Right atrium auricular region (tissue), 2 donors: Measurements from ENCODE around the gene AKT1. TPM values are rescaled to one million over a fixed set of nuclear protein-coding genes. Genes with fewer than 3 reads are reported as not detected.

Experiments
- DNase-seq: peaks from one replicate; pipeline ENCODE4 v3.0.0-alpha.2; 2019; ENCODE audit warnings: low spot score
- H3K27ac ChIP-seq, 2 donors: fragments of 200-600 bp; sonication (generic); 1 replicate in 1 of 2; 2 replicates in 1 of 2; pipeline ENCODE4 v1.5.1; 2016 to 2019
- H3K27me3 ChIP-seq, 2 donors: fragments of 200-600 bp; sonication (generic); one replicate each; pipeline versions ENCODE4 v1.5.1 to v1.6.0; 2017 to 2019
- H3K36me3 ChIP-seq: fragments of 200-600 bp; sonication (generic); one replicate; pipeline ENCODE4 v1.5.1; 2016
- H3K4me1 ChIP-seq, 2 donors: fragments of 200-600 bp; sonication (generic); one replicate each; pipeline versions ENCODE4 v1.5.1 to v1.6.0; 2017 to 2019
- H3K4me3 ChIP-seq, 2 donors: fragments of 200-600 bp; sonication (generic); 1 replicate in 1 of 2; 2 replicates in 1 of 2; pipeline ENCODE4 v1.5.1; 2017 to 2019; ENCODE audit warnings: mild to moderate bottlenecking in 1 of 2, moderate library complexity in 1 of 2
- H3K9me3 ChIP-seq, 2 donors: fragments of 200-600 bp; sonication (generic); one replicate each; pipeline ENCODE4 v1.5.1; 2019
- CTCF ChIP-seq, 2 donors: fragments of 200-600 bp; sonication (generic); IDR thresholded peaks; one replicate each; pipeline ENCODE4 v1.5.1; 2019; ENCODE audit warnings: antibody characterized with exemption in 2 of 2
- total RNA-seq, 2 donors: library from RNA; depleted of rRNA; stranded (reverse); fragments of >200 nt; gene quantifications; one replicate each; pipeline ENCODE4 v1.1.0, GENCODE V29; 2016

Gene AKT1
- total RNA-seq, 2 donors from 2014 or later: 77.7 to 93.8 TPM

- Histone ChIP-seq H3K27ac (no peak overlapping the region), H3K36me3 (peaks cover 41% of the 10 kb centered on the region), H3K4me3 (no peak overlapping the region), H3K9me3 (no peaks in the 10 kb centered on the region), H3K4me1 (no peaks in the 10 kb centered on the region), H3K27me3 (no peaks in the 10 kb centered on the region)
- no peak for TF ChIP-seq CTCF (IDR thresholded peaks at IDR 0.05)
- no peak for DNase-seq
Measured at GRCh38 chr14:104777808-104778249, 17.7 kb downstream of the AKT1 start.

GRCh38 chr14:104776961-104777807, 18.4 kb downstream of the AKT1 start:
- Histone ChIP-seq H3K4me3 (no peak overlapping the region), H3K27me3 (no peaks in the 10 kb centered on the region), H3K9me3 (no peaks in the 10 kb centered on the region), H3K36me3 (peaks cover 47% of the 10 kb centered on the region), H3K4me1 (no peaks in the 10 kb centered on the region), H3K27ac (no peak overlapping the region)
- DNase-seq: no peak
- no peak for TF ChIP-seq CTCF (IDR thresholded peaks at IDR 0.05)

- H3K9me3 ChIP-seq: peaks cover 0 to under 1% of the 10 kb centered on the region in 2 donors
- DNase-seq: no peak
- no peak overlapping the region for H3K27ac ChIP-seq
- no peaks in the 10 kb centered on the region for H3K4me1 ChIP-seq
- no peaks in the 10 kb centered on the region for H3K27me3 ChIP-seq
- TF ChIP-seq CTCF (IDR thresholded peaks at IDR 0.05): no peak
- no peak overlapping the region for H3K4me3 ChIP-seq
- H3K36me3 ChIP-seq: peaks cover 54% of the 10 kb centered on the region
Measured at GRCh38 chr14:104776481-104776880, 19.1 kb downstream of the AKT1 start.

GRCh38 chr14:104775073-104775489, 20.5 kb downstream of the AKT1 start:
- Histone ChIP-seq H3K4me3 (no peak overlapping the region), H3K9me3 (peaks cover 0 to 7% of the 10 kb centered on the region in 2 donors), H3K27ac (no peak overlapping the region), H3K4me1 (no peaks in the 10 kb centered on the region), H3K36me3 (peaks cover 55% of the 10 kb centered on the region), H3K27me3 (no peaks in the 10 kb centered on the region)
- no peak for DNase-seq
- no peak for TF ChIP-seq CTCF (IDR thresholded peaks at IDR 0.05)

GRCh38 chr14:104774453-104775072, 21.0 kb downstream of the AKT1 start:
- Histone ChIP-seq H3K4me3 (no peak overlapping the region), H3K9me3 (peaks cover 0 to 7% of the 10 kb centered on the region in 2 donors), H3K27me3 (no peaks in the 10 kb centered on the region), H3K4me1 (no peaks in the 10 kb centered on the region), H3K36me3 (peaks cover 49% of the 10 kb centered on the region), H3K27ac (no peak overlapping the region)
- no peak for DNase-seq
- no peak for TF ChIP-seq CTCF (IDR thresholded peaks at IDR 0.05)
